Measurements from ENCODE around the gene BOLL. TPM values are rescaled to one million over a fixed set of nuclear protein-coding genes. Genes with fewer than 3 reads are reported as not detected.
"Not testable (repeated sequence)": the region's sequence is repeated elsewhere in the genome, so short reads cannot be mapped to it uniquely, and the experiment has no call there.

Gene BOLL
- total and polyA plus RNA-seq, 2 experiments from 2014 or later: 2.0 TPM; not detected in 1

GRCh38 chr2:197695206-197695605 lies 89.9 kb downstream of the BOLL start:
- H3K4me3 Mint-ChIP-seq; H3K4me1 ChIP-seq (ENCODE audit: insufficient read depth); H3K36me3 ChIP-seq (ENCODE audit: insufficient read depth); H3K27ac ChIP-seq (ENCODE audit: low read depth); H3K4me1 Mint-ChIP-seq; H3K4me3 ChIP-seq; H3K27ac Mint-ChIP-seq; H3K27me3 ChIP-seq (ENCODE audit: insufficient read depth); H3K27me3 Mint-ChIP-seq (ENCODE audit: insufficient read depth, low read depth, poor library complexity); H2AFZ ChIP-seq; ATAC-seq; DNase-seq (ENCODE audit: low spot score); H3K4me2 ChIP-seq; H3K9me2 ChIP-seq (ENCODE audit: insufficient read depth); H4K20me1 ChIP-seq (replicated peaks; ENCODE audit: insufficient read depth); H3F3A ChIP-seq (replicated peaks; ENCODE audit: low read depth): not testable (repeated sequence)
- H3K79me2 ChIP-seq (replicated peaks; ENCODE audit: insufficient read depth): peaks cover 15% of the 10 kb centered on the region; the same call in 1 of the 2 replicates
- H3K36me3 Mint-ChIP-seq (ENCODE audit: low read depth): peaks cover 37% of the 10 kb centered on the region
- H3K9me3 Mint-ChIP-seq: peaks cover 44% of the 10 kb centered on the region

- Histone ChIP-seq H3K36me3 (ENCODE audit: insufficient read depth) (no peaks in the 10 kb centered on the region), H3K27ac (ENCODE audit: low read depth) (no peak overlapping the region), H3K4me3 (no peak overlapping the region), H3K27me3 (ENCODE audit: insufficient read depth) (no peaks in the 10 kb centered on the region), H2AFZ (no peak overlapping the region), H3K4me1 (ENCODE audit: insufficient read depth) (peaks cover 34% of the 10 kb centered on the region), H3K79me2 (replicated peaks; ENCODE audit: insufficient read depth) (no peaks in the 10 kb centered on the region), H4K20me1 (replicated peaks; ENCODE audit: insufficient read depth) (no peaks in the 10 kb centered on the region), H3K4me2 (no peak overlapping the region), H3K9me2 (ENCODE audit: insufficient read depth) (no peaks in the 10 kb centered on the region), H3F3A (replicated peaks; ENCODE audit: low read depth) (no peaks in the 10 kb centered on the region)
- Mint-ChIP-seq H3K4me3 (no peak overlapping the region), H3K4me1 (peaks cover 25% of the 10 kb centered on the region; the same call in 2 of the 3 replicates), H3K36me3 (ENCODE audit: low read depth) (no peaks in the 10 kb centered on the region), H3K9me3 (no peaks in the 10 kb centered on the region), H3K27me3 (ENCODE audit: insufficient read depth, low read depth, poor library complexity) (no peaks in the 10 kb centered on the region), H3K27ac (no peak overlapping the region)
- DNase-seq (ENCODE audit: low spot score): no peak
- no peak for ATAC-seq
- TF ChIP-seq STAT1 (IDR thresholded peaks at IDR 0.05; ENCODE audit: unreplicated experiment) (no peak), ETS1 (IDR thresholded peaks at IDR 0.05) (no peak), CTCF (conservative IDR thresholded peaks at IDR 0.05; ENCODE audit: low read depth in 2 of 2) (no peak), CREB1 (CRISPR knock-in tag; IDR thresholded peaks at IDR 0.05; ENCODE audit: low read depth) (no peak), JUNB (IDR thresholded peaks at IDR 0.05; ENCODE audit: unreplicated experiment) (no peak), REST (IDR thresholded peaks at IDR 0.05; ENCODE audit: unreplicated experiment) (no peak), EZH2 (IDR thresholded peaks at IDR 0.05; ENCODE audit: low read depth, unreplicated experiment) (no peak), ZNF462 (CRISPR knock-in tag; IDR thresholded peaks at IDR 0.05) (no peak), ZNF114 (CRISPR knock-in tag; IDR thresholded peaks at IDR 0.05) (no peak), ZNF331 (CRISPR knock-in tag; IDR thresholded peaks at IDR 0.05; ENCODE audit: low read depth) (no peak)
Observed at GRCh38 chr2:197677483-197677882, 107.6 kb downstream of the BOLL start.
